ENCODE data around the gene ZNF740.
"Not testable (repeated sequence)": the region's sequence is repeated elsewhere in the genome, so short reads cannot be mapped to it uniquely, and the experiment has no call there.

ZNF740 gene

GRCh38 chr12:53200458-53201176, 20.1 kb downstream of the ZNF740 start:
- Histone ChIP-seq H3K27ac (no peak overlapping the region), H3K4me3 (no peak overlapping the region)
- TF ChIP-seq CTCF (IDR thresholded peaks at IDR 0.05) = no peak
- DNase-seq (ENCODE audit: low spot score) = no peak

GRCh38 chr12:53201177-53201541, 20.6 kb downstream of the ZNF740 start:
- Histone ChIP-seq H3K27ac (no peak overlapping the region), H3K4me3 (no peak overlapping the region)
- TF ChIP-seq CTCF (IDR thresholded peaks at IDR 0.05) = no peak
- no peak for DNase-seq (ENCODE audit: low spot score)

- no peak overlapping the region for H3K4me3 ChIP-seq
- DNase-seq (ENCODE audit: low spot score) = no peak
- no peak for TF ChIP-seq CTCF (IDR thresholded peaks at IDR 0.05)
- H3K27ac ChIP-seq = no peak overlapping the region
Observed at GRCh38 chr12:53201639-53202038, 21.1 kb downstream of the ZNF740 start.

DNA sequence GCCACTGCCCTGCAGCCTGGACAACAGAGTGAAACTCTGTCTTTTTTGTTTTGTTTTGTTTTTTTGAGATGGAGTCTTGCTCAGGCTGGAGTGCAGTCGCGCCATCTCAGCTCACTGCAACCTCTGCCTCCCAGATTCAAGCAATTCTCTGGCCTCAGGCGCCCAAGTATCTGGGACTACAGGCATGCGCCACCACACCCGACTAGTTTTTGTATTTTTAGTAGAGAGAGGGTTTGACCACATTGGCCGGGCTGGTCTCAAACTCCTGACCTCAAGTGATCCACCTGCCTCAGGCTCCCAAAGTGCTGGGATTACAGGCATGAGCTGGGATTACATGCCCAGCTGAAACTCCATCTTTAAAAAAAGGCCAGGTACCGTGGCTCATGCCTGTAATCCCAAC, 21.8 kb downstream of the ZNF740 start:
- not testable (repeated sequence) for DNase-seq (ENCODE audit: low spot score); H3K4me3 ChIP-seq; H3K27ac ChIP-seq

DNA sequence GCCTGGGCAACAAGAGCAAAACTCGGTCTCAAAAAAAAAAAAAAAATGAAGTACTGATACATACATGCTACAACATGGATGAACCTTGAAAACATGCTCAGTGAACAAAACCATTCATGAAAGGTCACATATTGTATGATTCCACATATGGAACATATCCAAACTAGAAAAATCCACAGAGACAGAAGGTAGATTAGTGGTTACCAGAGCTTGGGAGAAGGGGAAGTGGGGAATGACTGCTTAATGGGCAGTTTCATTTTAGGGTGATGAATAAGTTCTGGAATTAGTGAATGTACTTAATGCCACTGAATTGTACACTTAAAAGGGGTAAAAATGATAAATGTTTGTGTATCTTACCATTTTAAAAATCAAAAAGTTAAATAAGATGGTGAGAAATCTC, 23.8 kb downstream of the ZNF740 start:
- DNase-seq (ENCODE audit: low spot score) = no peak
- no peak overlapping the region for H3K27ac ChIP-seq
- no peak for TF ChIP-seq CTCF (IDR thresholded peaks at IDR 0.05)
- no peak overlapping the region for H3K4me3 ChIP-seq

GRCh38 chr12:53205747-53206419, 25.4 kb downstream of the ZNF740 start:
- peak overlapping the region in 1 of 2 donors; percentile 19 for H3K27ac ChIP-seq
- no peak overlapping the region for H3K4me3 ChIP-seq
- no peak for TF ChIP-seq CTCF (IDR thresholded peaks at IDR 0.05)
- DNase-seq (ENCODE audit: low spot score) = no peak

DNA sequence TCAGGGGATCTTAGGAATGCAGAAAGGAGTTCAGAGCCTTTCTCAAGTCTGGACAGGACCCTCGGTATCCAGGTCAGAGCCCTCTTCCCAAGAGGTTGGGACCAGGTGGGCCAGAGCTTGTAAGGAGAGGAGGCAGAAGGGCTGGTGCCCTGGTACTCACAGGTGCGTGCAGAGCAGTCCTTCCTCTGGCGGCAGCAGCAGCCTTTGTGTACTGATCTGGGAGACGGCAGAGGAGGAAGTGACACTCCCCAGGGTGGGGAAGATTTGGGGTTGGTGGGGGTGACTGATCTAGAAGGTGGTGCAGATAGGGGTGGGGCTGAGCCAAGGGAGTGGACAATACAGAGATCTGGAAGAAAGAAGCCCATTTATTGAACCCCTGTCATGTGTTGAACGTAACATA, 26.5 kb downstream of the ZNF740 start, which contains the start of gene ITGB7:
Gene ITGB7, minus strand, starts transcription at position 210 of the 400 bp plus-strand sequence. CDS start 6,808 bp downstream, outside the sequence.
- Histone ChIP-seq H3K4me3 (no peak within 1 kb of the TSS), H3K27ac (peak within 1 kb of the TSS in 1 of 2 donors; percentile 19)
- DNase-seq (ENCODE audit: low spot score) = no peak
- TF ChIP-seq CTCF (IDR thresholded peaks at IDR 0.05) = no peak
